Measurements from ENCODE around the gene ANKRD39.

DNA sequence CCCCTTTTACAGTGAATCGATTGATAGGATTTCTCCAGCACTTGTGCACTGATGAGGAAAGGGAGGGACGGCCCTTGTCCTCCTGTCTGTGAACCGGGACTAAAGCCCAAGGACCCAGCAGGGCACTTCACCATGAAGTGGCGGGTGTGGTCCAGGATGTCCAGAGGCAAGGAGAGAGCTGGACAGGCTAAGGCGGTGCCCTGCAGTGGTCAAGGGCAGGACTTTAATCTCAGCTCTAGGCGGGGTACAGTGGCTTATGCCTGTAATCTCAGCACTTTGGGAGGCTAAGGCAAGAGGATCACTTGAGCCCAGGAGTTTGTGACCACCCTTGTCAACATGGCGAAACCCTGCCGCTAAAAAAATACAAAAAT, 40.3 kb upstream of the ANKRD39 start:
- TF ChIP-seq, protein P1, sequence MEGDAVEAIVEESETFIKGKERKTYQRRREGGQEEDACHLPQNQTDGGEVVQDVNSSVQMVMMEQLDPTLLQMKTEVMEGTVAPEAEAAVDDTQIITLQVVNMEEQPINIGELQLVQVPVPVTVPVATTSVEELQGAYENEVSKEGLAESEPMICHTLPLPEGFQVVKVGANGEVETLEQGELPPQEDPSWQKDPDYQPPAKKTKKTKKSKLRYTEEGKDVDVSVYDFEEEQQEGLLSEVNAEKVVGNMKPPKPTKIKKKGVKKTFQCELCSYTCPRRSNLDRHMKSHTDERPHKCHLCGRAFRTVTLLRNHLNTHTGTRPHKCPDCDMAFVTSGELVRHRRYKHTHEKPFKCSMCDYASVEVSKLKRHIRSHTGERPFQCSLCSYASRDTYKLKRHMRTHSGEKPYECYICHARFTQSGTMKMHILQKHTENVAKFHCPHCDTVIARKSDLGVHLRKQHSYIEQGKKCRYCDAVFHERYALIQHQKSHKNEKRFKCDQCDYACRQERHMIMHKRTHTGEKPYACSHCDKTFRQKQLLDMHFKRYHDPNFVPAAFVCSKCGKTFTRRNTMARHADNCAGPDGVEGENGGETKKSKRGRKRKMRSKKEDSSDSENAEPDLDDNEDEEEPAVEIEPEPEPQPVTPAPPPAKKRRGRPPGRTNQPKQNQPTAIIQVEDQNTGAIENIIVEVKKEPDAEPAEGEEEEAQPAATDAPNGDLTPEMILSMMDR (IDR thresholded peaks at IDR 0.05; ENCODE audit: low read length), result no peak
- TF ChIP-seq EZH2phosphoT487 (IDR thresholded peaks at IDR 0.05; ENCODE audit: low read length) (no peak), EZH2 (optimal IDR thresholded peaks at IDR 0.05; ENCODE audit: low read depth, low read length) (no peak)
